NB4 (cell line): ENCODE results near the gene JAKMIP1.

Source experiments
- DNase-seq: peaks from one replicate; pipeline ENCODE4 v3.0.0; 2010; ENCODE audit warnings: low read depth
- H3K4me3 ChIP-seq: one replicate; pipeline ENCODE4 v1.5.1; 2011; ENCODE audit warnings: mild to moderate bottlenecking, low read depth, low read length, moderate library complexity
- CTCF ChIP-seq: IDR thresholded peaks from one replicate; pipeline ENCODE4 v1.5.1; 2012; ENCODE audit warnings: low read depth, low read length
- MAX ChIP-seq: IDR thresholded peaks from 2 replicates; pipeline ENCODE4 v1.6.1; 2011; ENCODE audit warnings: low read depth, low read length
- MYC ChIP-seq: IDR thresholded peaks from 2 replicates; pipeline ENCODE4 v1.6.1; 2011; ENCODE audit warnings: low read depth, low read length
- POLR2A ChIP-seq: IDR thresholded peaks from 2 replicates; pipeline ENCODE4 v1.6.1; 2011; ENCODE audit warnings: mild to moderate bottlenecking; ENCODE audit not compliant: insufficient read length; ENCODE audit errors: extremely low read depth

JAKMIP1 gene

GRCh38 chr4:6086846-6087245 lies 113.5 kb downstream of the JAKMIP1 start:
- DNase-seq, result no peak
- H3K4me3 ChIP-seq, result no peak overlapping the region
- TF ChIP-seq MYC, result no peak
- TF ChIP-seq MAX, result no peak
- TF ChIP-seq CTCF, result no peak
- no peak for TF ChIP-seq POLR2A

GRCh38 chr4:6085691-6086628 lies 114.4 kb downstream of the JAKMIP1 start:
- H3K4me3 ChIP-seq, result no peak overlapping the region
- TF ChIP-seq CTCF, result no peak
- TF ChIP-seq POLR2A, result no peak
- no peak for TF ChIP-seq MYC
- TF ChIP-seq MAX, result no peak
- DNase-seq, result no peak

- DNase-seq, result no peak
- H3K4me3 ChIP-seq, result no peak overlapping the region
- TF ChIP-seq POLR2A (no peak), MAX (no peak), CTCF (no peak), MYC (no peak)
Observed at GRCh38 chr4:6085028-6085690, 115.2 kb downstream of the JAKMIP1 start.

- DNase-seq, result no peak
- no peak overlapping the region for H3K4me3 ChIP-seq
- TF ChIP-seq POLR2A (no peak), MYC (no peak), CTCF (no peak), MAX (no peak)
Observed at GRCh38 chr4:6079965-6080364, 120.4 kb downstream of the JAKMIP1 start.

GRCh38 chr4:6078560-6078959 lies 121.8 kb downstream of the JAKMIP1 start:
- H3K4me3 ChIP-seq, result no peak overlapping the region
- TF ChIP-seq MYC, result no peak
- no peak for TF ChIP-seq MAX
- no peak for TF ChIP-seq CTCF
- no peak for TF ChIP-seq POLR2A
- no peak for DNase-seq
